EL (cell line): ENCODE results near the gene TRIM45.
A peak's percentile ranks its signal among the peaks of the same experiment; 100 is the strongest.

Experiments
- DNase-seq: peaks from one replicate; pipeline ENCODE4 v3.0.0-alpha.2; 2016

Gene TRIM45

GRCh38 chr1:117097443-117097842, 24.1 kb downstream of the TRIM45 start:
- DNase-seq = peak; percentile 39

GRCh38 chr1:117096951-117097408, 24.6 kb downstream of the TRIM45 start:
- peak; percentile 63 for DNase-seq

- DNase-seq = peak; percentile 74
Measured at GRCh38 chr1:117094841-117095604, 26.5 kb downstream of the TRIM45 start.

GRCh38 chr1:117093870-117094621, 27.5 kb downstream of the TRIM45 start:
- DNase-seq = peak; percentile 80

- peak; percentile 97 for DNase-seq
Measured at GRCh38 chr1:117093091-117093534, 28.4 kb downstream of the TRIM45 start.

- DNase-seq = no peak
Measured at GRCh38 chr1:117092594-117092993, 29.0 kb downstream of the TRIM45 start.

- no peak for DNase-seq
Measured at GRCh38 chr1:117089996-117090395, 31.6 kb downstream of the TRIM45 start.

GRCh38 chr1:117087686-117088085, 33.9 kb downstream of the TRIM45 start:
- DNase-seq = no peak

- no peak for DNase-seq
Measured at GRCh38 chr1:117084231-117084630, 37.3 kb downstream of the TRIM45 start.

- DNase-seq = no peak
Measured at GRCh38 chr1:117079737-117080136, 41.8 kb downstream of the TRIM45 start.

- peak; percentile 86 for DNase-seq
Measured at GRCh38 chr1:117077267-117077666, 44.3 kb downstream of the TRIM45 start.

GRCh38 chr1:117076648-117077047, 44.9 kb downstream of the TRIM45 start:
- no peak for DNase-seq

GRCh38 chr1:117070124-117070523, 51.4 kb downstream of the TRIM45 start:
- DNase-seq = peak; percentile 22

GRCh38 chr1:117069220-117069844, 52.2 kb downstream of the TRIM45 start:
- no peak for DNase-seq

- no peak for DNase-seq
Measured at GRCh38 chr1:117068580-117068979, 53.0 kb downstream of the TRIM45 start.

GRCh38 chr1:117067533-117068370, 53.8 kb downstream of the TRIM45 start:
- peak; percentile 58 for DNase-seq

- DNase-seq = no peak
Measured at GRCh38 chr1:117066367-117066766, 55.2 kb downstream of the TRIM45 start.

GRCh38 chr1:117061986-117062415, 59.5 kb downstream of the TRIM45 start:
- peak; percentile 76 for DNase-seq
